ENCODE measurements around the gene CNTNAP4. TPM values are rescaled to one million over a fixed set of nuclear protein-coding genes. Genes with fewer than 3 reads are reported as not detected.

The CNTNAP4 gene
- total and polyA plus RNA-seq, 2 of the 8 experiments (the other 6 are each of a cell fraction or from before 2014, with no cell fraction given), result not detected

GRCh38 chr16:76387994-76388393 is 110.8 kb downstream of the CNTNAP4 start (continued):
- TF ChIP-seq CBX5 (IDR thresholded peaks at IDR 0.05; ENCODE audit: low read depth, low read length), result no peak
